ENCODE results near the gene NUDT1. TPM values are rescaled to one million over a fixed set of nuclear protein-coding genes. Genes with fewer than 3 reads are reported as not detected.

NUDT1 gene
- total RNA-seq, 5 donors from 2014 or later (not counting 1 experiment from before 2014, with no cell fraction given): 12.0 to 29.7 (median 21.4) TPM

DNA sequence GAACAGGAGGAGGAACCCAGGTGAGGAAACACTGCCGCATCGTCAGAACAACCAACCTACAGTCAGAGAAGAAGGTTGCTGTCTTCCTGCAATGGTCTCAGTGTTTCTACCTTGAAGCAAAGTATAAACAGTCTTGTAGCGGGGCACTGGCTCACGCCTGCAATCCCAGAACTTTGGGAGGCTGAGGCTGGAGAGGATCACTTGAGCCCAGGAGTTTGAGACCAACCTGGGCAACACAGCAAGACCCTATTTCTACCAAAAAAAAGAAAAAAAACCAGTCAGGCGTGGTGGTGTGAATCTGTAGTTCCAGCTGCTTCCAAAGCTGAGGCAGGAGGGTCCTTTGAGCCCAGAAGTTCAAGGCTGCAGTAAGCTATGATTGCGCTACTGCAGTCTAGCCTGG, 48.9 kb downstream of the NUDT1 start:
- H3K4me1 ChIP-seq (ENCODE audit: control insufficient read depth in 1 of 2, extremely low read depth in 1 of 2, insufficient read depth in 2 of 2, low read length in 2 of 2): no peaks in the 10 kb centered on the region

DNA sequence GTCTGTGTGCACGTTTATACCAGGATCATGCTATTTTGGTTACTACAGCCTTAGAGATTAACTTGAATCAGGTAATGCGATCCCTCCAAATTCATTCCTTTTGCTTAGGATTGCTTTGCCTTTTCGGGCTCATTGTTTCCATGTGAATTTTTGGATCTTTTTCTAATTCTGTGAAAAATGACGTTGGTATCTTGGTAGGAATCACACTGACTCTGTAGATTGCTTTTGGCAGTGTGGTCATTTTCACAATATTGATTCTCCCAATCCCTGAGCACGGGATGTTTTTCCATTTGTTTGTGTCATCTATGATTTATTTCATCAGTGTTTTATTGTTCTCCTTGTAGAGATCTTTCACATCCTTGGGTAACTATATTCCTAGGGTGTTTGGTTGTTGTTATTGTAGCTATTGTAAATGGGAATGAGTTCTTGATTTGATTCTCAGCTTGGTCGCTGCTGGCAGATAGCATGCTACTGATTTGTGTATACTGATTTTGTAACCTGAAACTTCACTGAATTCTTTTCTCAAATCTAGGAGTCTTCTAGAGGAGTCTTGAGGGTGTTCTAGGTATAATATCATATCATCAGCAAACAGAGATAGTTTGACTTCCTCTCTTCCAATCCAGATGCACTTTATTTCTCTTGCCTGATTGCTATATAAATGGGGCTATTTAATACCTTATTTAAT, 54.1 kb downstream of the NUDT1 start:
- DNase-seq: no peak
- WGBS (ENCODE audit: insufficient coverage): 80% methylated on average over 1 of the region's 6 CpGs
- Mint-ChIP-seq H3K27me3 (no peaks in the 10 kb centered on the region), H3K9me3 (no peaks in the 10 kb centered on the region), H3K27ac (no peak overlapping the region), H3K36me3 (no peaks in the 10 kb centered on the region), H3K4me3 (no peak overlapping the region), H3K4me1 (peaks cover 4 to 14% (median 5%) of the 10 kb centered on the region in 3 donors)
- ATAC-seq (replicated peaks in 1 of 4): no peak
- Histone ChIP-seq H3K4me3 (ENCODE audit: control insufficient read depth in 1 of 2, extremely low read depth in 1 of 2, low read length in 1 of 2) (no peak overlapping the region), H3K36me3 (ENCODE audit: control insufficient read depth in 2 of 2, extremely low read depth in 1 of 2, insufficient read depth in 1 of 2, low read length in 1 of 2) (no peaks in the 10 kb centered on the region), H3K9me3 (no peaks in the 10 kb centered on the region), H3K4me1 (ENCODE audit: control insufficient read depth in 1 of 2, extremely low read depth in 1 of 2, insufficient read depth in 2 of 2, low read length in 2 of 2) (no peaks in the 10 kb centered on the region), H3K27me3 (replicated peaks in 1 of 2; ENCODE audit: control insufficient read depth in 2 of 2, extremely low read depth in 1 of 2, insufficient read depth in 2 of 2, low read length in 1 of 2) (no peaks in the 10 kb centered on the region), H3K27ac (ENCODE audit: low read length) (no peak overlapping the region)
- ChIA-PET POLR2A (no interaction called here), CTCF (no interaction called here)

More for the DNA sequence above, 48.9 kb downstream of the NUDT1 start:
- ATAC-seq (replicated peaks in 1 of 4) (no peak), DNase-seq (no peak)
- no peaks in the 10 kb centered on the region for H3K9me3 Mint-ChIP-seq
- ChIA-PET CTCF (no interaction called here), POLR2A (no interaction called here)
- H3K27me3 ChIP-seq (replicated peaks in 1 of 2; ENCODE audit: control insufficient read depth in 2 of 2, extremely low read depth in 1 of 2, insufficient read depth in 2 of 2, low read length in 1 of 2): no peaks in the 10 kb centered on the region
- H3K9me3 ChIP-seq: no peaks in the 10 kb centered on the region
- no peaks in the 10 kb centered on the region for H3K27me3 Mint-ChIP-seq
- H3K36me3 ChIP-seq (ENCODE audit: control insufficient read depth in 2 of 2, extremely low read depth in 1 of 2, insufficient read depth in 1 of 2, low read length in 1 of 2): no peaks in the 10 kb centered on the region
- no peak overlapping the region for H3K4me3 Mint-ChIP-seq
- no peak overlapping the region for H3K27ac Mint-ChIP-seq
- peaks cover 7% of the 10 kb centered on the region for H3K36me3 Mint-ChIP-seq
- peaks cover 0 to 5% (median 0%) of the 10 kb centered on the region in 3 donors for H3K4me1 Mint-ChIP-seq
- 60% methylated on average over 1 of the region's 6 CpGs for WGBS (ENCODE audit: insufficient coverage)
- H3K27ac ChIP-seq (ENCODE audit: low read length): no peak overlapping the region
- no peak overlapping the region for H3K4me3 ChIP-seq (ENCODE audit: control insufficient read depth in 1 of 2, extremely low read depth in 1 of 2, low read length in 1 of 2)

DNA sequence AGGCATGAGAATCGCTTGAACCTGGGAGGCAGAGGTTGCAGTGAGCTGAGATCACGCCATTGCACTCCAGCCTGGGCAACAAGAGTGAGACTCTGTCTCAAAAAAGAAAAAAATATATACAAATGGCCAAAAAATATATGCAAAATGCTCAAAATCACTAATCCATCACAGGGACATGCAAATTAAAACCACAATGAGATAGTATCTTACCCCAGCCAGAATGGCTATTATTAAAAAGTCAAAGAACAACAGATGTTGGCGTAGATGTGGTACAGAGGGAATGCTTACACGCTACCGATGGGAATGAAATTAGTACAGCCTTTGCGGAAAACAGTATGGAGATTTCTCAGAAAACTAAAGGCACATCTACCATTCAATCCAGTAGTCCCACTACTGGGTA, 54.8 kb downstream of the NUDT1 start:
- Histone ChIP-seq H3K9me3 (no peaks in the 10 kb centered on the region), H3K27ac (ENCODE audit: low read length) (no peak overlapping the region), H3K4me1 (ENCODE audit: control insufficient read depth in 1 of 2, extremely low read depth in 1 of 2, insufficient read depth in 2 of 2, low read length in 2 of 2) (no peaks in the 10 kb centered on the region), H3K27me3 (replicated peaks in 1 of 2; ENCODE audit: control insufficient read depth in 2 of 2, extremely low read depth in 1 of 2, insufficient read depth in 2 of 2, low read length in 1 of 2) (no peaks in the 10 kb centered on the region), H3K4me3 (ENCODE audit: control insufficient read depth in 1 of 2, extremely low read depth in 1 of 2, low read length in 1 of 2) (no peak overlapping the region), H3K36me3 (ENCODE audit: control insufficient read depth in 2 of 2, extremely low read depth in 1 of 2, insufficient read depth in 1 of 2, low read length in 1 of 2) (no peaks in the 10 kb centered on the region)
- H3K4me1 Mint-ChIP-seq: peaks cover 1 to 17% (median 4%) of the 10 kb centered on the region in 3 donors
- POLR2A ChIA-PET: no interaction called here
- no peaks in the 10 kb centered on the region for H3K27me3 Mint-ChIP-seq
- no peaks in the 10 kb centered on the region for H3K9me3 Mint-ChIP-seq
- no CpG with 5 or more reads among the region's 6 CpGs for WGBS (ENCODE audit: insufficient coverage)
- DNase-seq (no peak), ATAC-seq (replicated peaks in 1 of 4) (no peak)
- no peaks in the 10 kb centered on the region for H3K36me3 Mint-ChIP-seq
- CTCF ChIA-PET: no interaction called here
- no peak overlapping the region for H3K4me3 Mint-ChIP-seq
- H3K27ac Mint-ChIP-seq: no peak overlapping the region

DNA sequence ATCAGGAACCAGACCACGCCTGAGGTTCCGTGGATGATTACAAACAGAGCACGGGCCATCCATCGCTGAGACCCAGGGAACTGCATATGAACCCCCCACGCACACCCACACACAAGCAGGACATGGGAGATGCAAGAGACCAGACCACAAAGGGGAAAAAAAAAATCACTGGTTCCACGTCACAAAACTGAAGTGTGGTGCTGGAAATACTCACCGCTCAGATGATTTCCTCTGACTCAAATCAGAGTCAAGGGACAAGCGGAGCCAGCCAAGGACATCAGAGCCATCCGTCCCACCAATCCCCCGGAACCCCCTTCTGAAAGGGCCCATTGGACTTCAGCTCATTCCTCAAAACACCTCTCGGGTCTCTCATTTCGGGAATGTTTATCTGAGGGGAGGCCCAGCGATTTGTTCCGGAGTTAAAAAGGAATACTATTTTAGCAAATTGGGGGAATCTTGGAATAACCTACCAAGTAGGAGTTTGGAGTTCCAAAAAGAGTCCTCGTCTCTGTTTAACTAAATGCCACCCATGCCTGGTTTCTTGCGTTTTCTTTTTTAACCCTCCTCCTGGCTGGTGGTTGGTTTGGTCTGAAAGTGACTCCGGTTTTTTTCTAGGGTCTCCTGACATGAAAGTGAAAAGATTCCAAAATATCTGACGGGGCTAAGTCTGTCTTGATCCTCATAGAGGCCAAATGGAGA, 57.3 kb downstream of the NUDT1 start:
- DNase-seq (no peak), ATAC-seq (replicated peaks in 1 of 4) (no peak)
- ChIA-PET POLR2A (no interaction called here), CTCF (no interaction called here)
- Histone ChIP-seq H3K9me3 (no peaks in the 10 kb centered on the region), H3K27ac (ENCODE audit: low read length) (no peak overlapping the region), H3K27me3 (replicated peaks in 1 of 2; ENCODE audit: control insufficient read depth in 2 of 2, extremely low read depth in 1 of 2, insufficient read depth in 2 of 2, low read length in 1 of 2) (no peaks in the 10 kb centered on the region), H3K36me3 (ENCODE audit: control insufficient read depth in 2 of 2, extremely low read depth in 1 of 2, insufficient read depth in 1 of 2, low read length in 1 of 2) (no peaks in the 10 kb centered on the region), H3K4me3 (ENCODE audit: control insufficient read depth in 1 of 2, extremely low read depth in 1 of 2, low read length in 1 of 2) (no peak overlapping the region), H3K4me1 (ENCODE audit: control insufficient read depth in 1 of 2, extremely low read depth in 1 of 2, insufficient read depth in 2 of 2, low read length in 2 of 2) (no peaks in the 10 kb centered on the region)
- Mint-ChIP-seq H3K4me3 (peak overlapping the region in 1 of 3 donors; percentile 5), H3K27me3 (no peaks in the 10 kb centered on the region), H3K9me3 (no peaks in the 10 kb centered on the region), H3K36me3 (no peaks in the 10 kb centered on the region), H3K4me1 (peaks cover 0 to 17% (median 4%) of the 10 kb centered on the region in 3 donors), H3K27ac (no peak overlapping the region)
- 65% methylated on average over 6 of the region's 18 CpGs for WGBS (ENCODE audit: insufficient coverage)

DNA sequence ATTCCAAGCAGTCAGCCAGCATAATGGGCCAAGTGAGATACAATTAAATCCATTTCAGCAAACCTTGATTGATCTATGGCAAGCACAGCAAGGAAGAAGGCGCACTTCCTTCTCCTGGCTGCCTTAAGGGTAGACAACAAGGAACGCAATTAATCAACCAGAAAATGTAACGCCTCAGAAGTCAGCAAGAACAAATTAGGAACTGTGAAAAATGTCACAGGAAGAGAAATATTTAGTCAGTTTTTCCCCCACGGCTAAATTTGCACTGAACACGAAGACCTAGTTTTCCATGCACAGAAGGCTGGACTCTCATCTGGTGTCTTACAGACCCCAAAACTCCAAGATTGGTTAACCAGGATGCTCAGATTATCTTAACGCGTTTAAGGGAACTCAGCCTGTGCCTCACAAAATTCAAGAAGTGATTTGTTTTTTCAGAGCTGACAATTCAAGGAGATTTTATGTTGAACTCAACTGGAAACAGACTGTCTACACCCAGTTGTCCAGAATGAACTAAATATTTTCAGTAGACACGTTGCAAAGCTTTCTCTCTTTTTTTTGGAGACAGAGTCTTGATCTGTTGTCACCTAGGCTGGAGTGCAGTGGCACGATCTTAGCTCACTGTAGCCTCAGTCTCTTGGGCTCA, 58.0 kb downstream of the NUDT1 start:
- ChIA-PET POLR2A (interaction anchor here in 1 of 2 donors (0.6 kb wide), 1 partner anchor 283 kb away, joined by 3 read pairs; no protein-coding TSS in a partner anchor), CTCF (no interaction called here)
- no peaks in the 10 kb centered on the region for H3K27me3 Mint-ChIP-seq
- H3K4me1 Mint-ChIP-seq: peaks cover 0 to 17% (median 4%) of the 10 kb centered on the region in 3 donors
- no peaks in the 10 kb centered on the region for H3K9me3 Mint-ChIP-seq
- H3K36me3 ChIP-seq (ENCODE audit: control insufficient read depth in 2 of 2, extremely low read depth in 1 of 2, insufficient read depth in 1 of 2, low read length in 1 of 2): no peaks in the 10 kb centered on the region
- WGBS (ENCODE audit: insufficient coverage): 41% methylated on average over 4 of the region's 9 CpGs
- no peaks in the 10 kb centered on the region for H3K27me3 ChIP-seq (replicated peaks in 1 of 2; ENCODE audit: control insufficient read depth in 2 of 2, extremely low read depth in 1 of 2, insufficient read depth in 2 of 2, low read length in 1 of 2)
- ATAC-seq (replicated peaks in 1 of 4) (no peak), DNase-seq (no peak)
- no peaks in the 10 kb centered on the region for H3K4me1 ChIP-seq (ENCODE audit: control insufficient read depth in 1 of 2, extremely low read depth in 1 of 2, insufficient read depth in 2 of 2, low read length in 2 of 2)
- no peaks in the 10 kb centered on the region for H3K36me3 Mint-ChIP-seq
- no peaks in the 10 kb centered on the region for H3K9me3 ChIP-seq
- H3K4me3 ChIP-seq (ENCODE audit: control insufficient read depth in 1 of 2, extremely low read depth in 1 of 2, low read length in 1 of 2): no peak overlapping the region
- peak overlapping the region in 1 of 3 donors; percentile 5 for H3K4me3 Mint-ChIP-seq
- no peak overlapping the region for H3K27ac Mint-ChIP-seq
- H3K27ac ChIP-seq (ENCODE audit: low read length): no peak overlapping the region
